HEK293 (cell line): Measurements from ENCODE around the gene NOTCH3.

Experiments used
- ATF2 ChIP-seq: fragments of 450-650 bp; formaldehyde crosslinking; IDR thresholded peaks from 2 replicates; pipeline ENCODE4 v1.5.1; 2016; ENCODE audit warnings: missing biosample characterization, missing genetic modification characterization, low read depth
- BCL6B ChIP-seq: fragments of 450-650 bp; formaldehyde crosslinking; IDR thresholded peaks from 2 replicates; pipeline ENCODE4 v1.5.1; 2017; ENCODE audit warnings: missing biosample characterization, missing genetic modification characterization
- CTCF ChIP-seq: fragments of 450-650 bp; formaldehyde crosslinking; IDR thresholded peaks from 2 replicates; pipeline ENCODE4 v1.5.1; 2016; ENCODE audit warnings: missing biosample characterization, missing genetic modification characterization
- PRDM1 ChIP-seq: fragments of 450-650 bp; formaldehyde crosslinking; IDR thresholded peaks from 2 replicates; pipeline ENCODE4; 2016; ENCODE audit warnings: missing biosample characterization, missing genetic modification characterization
- REST ChIP-seq: fragments of 450-650 bp; formaldehyde crosslinking; IDR thresholded peaks from 2 replicates; pipeline ENCODE4 v1.5.1; 2016; ENCODE audit warnings: missing biosample characterization, missing genetic modification characterization
- YY1 ChIP-seq: fragments of 450-650 bp; formaldehyde crosslinking; IDR thresholded peaks from 2 replicates; pipeline ENCODE4 v1.5.1; 2018; ENCODE audit warnings: missing biosample characterization, missing genetic modification characterization
- ZBTB21 ChIP-seq: fragments of 450-650 bp; formaldehyde crosslinking; IDR thresholded peaks from 2 replicates; pipeline ENCODE4 v1.5.1; 2017; ENCODE audit warnings: missing biosample characterization, missing genetic modification characterization
- ZBTB7A ChIP-seq: fragments of 450-650 bp; formaldehyde crosslinking; IDR thresholded peaks from 2 replicates; pipeline ENCODE4 v1.5.1; 2016; ENCODE audit warnings: low read depth, missing biosample characterization, missing genetic modification characterization
- ZBTB8A ChIP-seq: fragments of 450-650 bp; formaldehyde crosslinking; IDR thresholded peaks from 2 replicates; pipeline ENCODE4 v1.5.1; 2016; ENCODE audit warnings: missing biosample characterization, missing genetic modification characterization
- ZNF398 ChIP-seq: fragments of 450-650 bp; formaldehyde crosslinking; IDR thresholded peaks from 2 replicates; pipeline ENCODE4 v1.5.1; 2017; ENCODE audit warnings: missing biosample characterization, missing genetic modification characterization
- ZNF423 ChIP-seq: fragments of 450-650 bp; formaldehyde crosslinking; IDR thresholded peaks from 2 replicates; pipeline ENCODE4 v1.5.1; 2016; ENCODE audit warnings: missing biosample characterization, missing genetic modification characterization
- ZNF830 ChIP-seq: fragments of 450-650 bp; IDR thresholded peaks from 2 replicates; pipeline ENCODE4 v1.5.0; 2018; ENCODE audit warnings: missing biosample characterization, missing genetic modification characterization, low read depth, mild to moderate bottlenecking, moderate library complexity
- TF ChIP-seq, protein P1 (sequence below): fragments of 450-650 bp; formaldehyde crosslinking; IDR thresholded peaks from 2 replicates; pipeline ENCODE4 v1.5.1; 2016; ENCODE audit warnings: missing biosample characterization, missing genetic modification characterization

DNA sequence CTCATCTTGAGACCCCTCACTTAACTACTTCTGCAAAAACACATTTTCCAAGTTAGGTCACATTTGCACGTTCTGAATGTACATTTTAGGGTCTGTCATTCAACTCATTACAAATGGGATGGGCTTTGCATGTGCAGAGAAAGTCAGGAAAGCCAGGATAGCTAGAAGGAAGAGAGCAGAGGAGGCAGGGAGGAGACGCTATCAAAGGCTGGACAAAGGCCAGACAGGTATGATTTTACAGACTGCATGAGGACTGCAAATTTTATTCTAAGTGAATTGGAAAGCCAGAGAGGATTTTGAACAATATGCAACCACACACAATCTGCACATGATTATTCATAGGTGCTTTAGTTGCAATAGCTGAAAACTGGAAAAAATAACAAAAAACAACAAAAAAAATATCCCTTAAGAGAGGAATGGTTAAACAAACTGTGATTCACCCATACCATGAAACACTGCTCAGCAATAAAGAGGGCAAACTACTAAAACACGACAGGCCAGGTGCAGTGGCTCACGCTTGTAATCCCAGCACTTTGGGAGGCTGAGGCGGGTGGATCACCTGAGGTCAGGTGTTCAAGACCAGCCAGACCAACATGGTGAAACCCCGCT lies 72.5 kb downstream of the NOTCH3 start:
- TF ChIP-seq ZBTB21 (tag by site-specific recombination) (no peak), PRDM1 (no peak), ZNF423 (tag by site-specific recombination) (no peak), YY1 (tag by site-specific recombination) (no peak), CTCF (tag by site-specific recombination) (no peak), BCL6B (tag by site-specific recombination) (no peak), ZNF398 (tag by site-specific recombination) (no peak), ATF2 (no peak), ZBTB7A (tag by site-specific recombination) (no peak), ZNF830 (tag by site-specific recombination) (no peak), REST (tag by site-specific recombination) (no peak), ZBTB8A (no peak)
- TF ChIP-seq, protein P1, sequence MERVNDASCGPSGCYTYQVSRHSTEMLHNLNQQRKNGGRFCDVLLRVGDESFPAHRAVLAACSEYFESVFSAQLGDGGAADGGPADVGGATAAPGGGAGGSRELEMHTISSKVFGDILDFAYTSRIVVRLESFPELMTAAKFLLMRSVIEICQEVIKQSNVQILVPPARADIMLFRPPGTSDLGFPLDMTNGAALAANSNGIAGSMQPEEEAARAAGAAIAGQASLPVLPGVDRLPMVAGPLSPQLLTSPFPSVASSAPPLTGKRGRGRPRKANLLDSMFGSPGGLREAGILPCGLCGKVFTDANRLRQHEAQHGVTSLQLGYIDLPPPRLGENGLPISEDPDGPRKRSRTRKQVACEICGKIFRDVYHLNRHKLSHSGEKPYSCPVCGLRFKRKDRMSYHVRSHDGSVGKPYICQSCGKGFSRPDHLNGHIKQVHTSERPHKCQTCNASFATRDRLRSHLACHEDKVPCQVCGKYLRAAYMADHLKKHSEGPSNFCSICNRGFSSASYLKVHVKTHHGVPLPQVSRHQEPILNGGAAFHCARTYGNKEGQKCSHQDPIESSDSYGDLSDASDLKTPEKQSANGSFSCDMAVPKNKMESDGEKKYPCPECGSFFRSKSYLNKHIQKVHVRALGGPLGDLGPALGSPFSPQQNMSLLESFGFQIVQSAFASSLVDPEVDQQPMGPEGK (tag by site-specific recombination), result no peak
